H9 (cell line): ENCODE measurements around the gene EIF3B. TPM values are rescaled to one million over a fixed set of nuclear protein-coding genes. Genes with fewer than 3 reads are reported as not detected.
A peak's percentile ranks its signal among the peaks of the same experiment; 100 is the strongest.

Experiments used
- DNase-seq: peaks from one replicate; pipeline ENCODE4 v3.0.0-alpha.2; 2017
- H2AFZ ChIP-seq: one replicate; pipeline ENCODE4 v1.6.1; 2013; ENCODE audit warnings: mild to moderate bottlenecking, low read length, control low read depth, moderate library complexity
- H2AK5ac ChIP-seq: 2 replicates; pipeline ENCODE4 v1.6.1; 2013; ENCODE audit warnings: low read length, control low read depth, mixed read lengths; ENCODE audit not compliant: insufficient read length
- H2BK120ac ChIP-seq: one replicate; pipeline ENCODE4 v1.6.1; 2013; ENCODE audit warnings: low read depth, mild to moderate bottlenecking, low read length, control low read depth, inconsistent platforms; ENCODE audit not compliant: poor library complexity, severe bottlenecking
- H2BK12ac ChIP-seq: 2 replicates; pipeline ENCODE4 v1.6.1; 2013; ENCODE audit warnings: low read length, control low read depth, mixed read lengths, low read depth; ENCODE audit not compliant: insufficient read length
- H2BK15ac ChIP-seq: 2 replicates; pipeline ENCODE4 v1.6.1; 2013; ENCODE audit warnings: low read depth, low read length, control low read depth
- H2BK20ac ChIP-seq: one replicate; pipeline ENCODE4 v1.6.1; 2013; ENCODE audit warnings: low read depth, mild to moderate bottlenecking, low read length, control low read depth, inconsistent platforms; ENCODE audit not compliant: poor library complexity, severe bottlenecking
- H2BK5ac ChIP-seq: 2 replicates; pipeline ENCODE4 v1.6.1; 2013; ENCODE audit warnings: low read length, control low read depth, mixed read lengths; ENCODE audit not compliant: insufficient read length
- H3K14ac ChIP-seq: 2 replicates; pipeline ENCODE4 v1.6.1; 2013; ENCODE audit warnings: low read length, control low read depth; ENCODE audit not compliant: insufficient read depth
- H3K18ac ChIP-seq: 2 replicates; pipeline ENCODE4 v1.6.1; 2013; ENCODE audit warnings: low read depth, mild to moderate bottlenecking, mixed read lengths, low read length, control low read depth; ENCODE audit not compliant: insufficient read length
- H3K23ac ChIP-seq: 2 replicates; pipeline ENCODE4 v1.6.1; 2013; ENCODE audit warnings: low read length, control low read depth, mixed read lengths, low read depth; ENCODE audit not compliant: insufficient read length
- H3K23me2 ChIP-seq: 2 replicates; pipeline ENCODE4 v1.6.1; 2013; ENCODE audit warnings: low read depth, mild to moderate bottlenecking, mixed read lengths, low read length, control low read depth; ENCODE audit not compliant: insufficient read length, poor library complexity, severe bottlenecking
- H3K27ac ChIP-seq: 2 replicates; pipeline ENCODE4 v1.5.1; 2013; ENCODE audit warnings: low read length, control low read depth, mixed read lengths, low read depth; ENCODE audit not compliant: insufficient read length
- H3K27me3 ChIP-seq: 2 replicates; pipeline ENCODE4 v1.6.1; 2013; ENCODE audit warnings: low read length, control low read depth, inconsistent platforms; ENCODE audit not compliant: insufficient read depth
- H3K4ac ChIP-seq: 2 replicates; pipeline ENCODE4 v1.6.1; 2013; ENCODE audit warnings: low read depth, mild to moderate bottlenecking, control low read depth, inconsistent platforms, low read length, moderate library complexity
- H3K4me1 ChIP-seq: 2 replicates; pipeline ENCODE4 v1.6.1; 2013; ENCODE audit warnings: low read length, control low read depth, inconsistent platforms; ENCODE audit not compliant: insufficient read depth
- H3K4me2 ChIP-seq: 2 replicates; pipeline ENCODE4 v1.6.1; 2013; ENCODE audit warnings: low read length, control low read depth, mixed read lengths; ENCODE audit not compliant: insufficient read length, insufficient read depth
- H3K56ac ChIP-seq: 2 replicates; pipeline ENCODE4 v1.6.1; 2013; ENCODE audit warnings: low read depth, mild to moderate bottlenecking, mixed read lengths, low read length, control low read depth; ENCODE audit not compliant: insufficient read length
- H3K79me1 ChIP-seq: 2 replicates; pipeline ENCODE4 v1.6.1; 2013; ENCODE audit warnings: low read depth, mild to moderate bottlenecking, moderate library complexity, low read length, control low read depth, inconsistent platforms; ENCODE audit not compliant: insufficient read depth, poor library complexity, severe bottlenecking
- H3K79me2 ChIP-seq: 2 replicates; pipeline ENCODE4 v1.6.1; 2013; ENCODE audit warnings: low read length, control low read depth, inconsistent platforms; ENCODE audit not compliant: insufficient read depth
- H3K9ac ChIP-seq: 2 replicates; pipeline ENCODE4 v1.6.1; 2013; ENCODE audit warnings: low read length, control low read depth, mixed read lengths; ENCODE audit not compliant: insufficient read length; ENCODE audit errors: extremely low read depth
- H3K9me3 ChIP-seq: one replicate; pipeline ENCODE4 v1.6.1; 2013; ENCODE audit warnings: low read depth, low read length, inconsistent platforms; ENCODE audit not compliant: control insufficient read depth
- H3T11ph ChIP-seq: one replicate; pipeline ENCODE4 v1.6.1; 2013; ENCODE audit warnings: mild to moderate bottlenecking, low read length, control low read depth, inconsistent platforms
- H4K20me1 ChIP-seq: one replicate; pipeline ENCODE4 v1.6.1; 2013; ENCODE audit not compliant: control insufficient read depth, insufficient read length, insufficient read depth
- H4K5ac ChIP-seq: 2 replicates; pipeline ENCODE4 v1.6.1; 2013; ENCODE audit warnings: low read depth, mild to moderate bottlenecking, mixed read lengths, low read length, control low read depth; ENCODE audit not compliant: insufficient read length
- H4K8ac ChIP-seq: replicated peaks from 2 replicates; pipeline ENCODE4 v1.6.1; 2013; ENCODE audit warnings: low read length, control low read depth, mixed read lengths, low read depth; ENCODE audit not compliant: insufficient read length
- H4K91ac ChIP-seq: 2 replicates; pipeline ENCODE4 v1.6.1; 2013; ENCODE audit warnings: low read depth, mild to moderate bottlenecking, moderate library complexity, mixed read lengths, low read length, control low read depth; ENCODE audit not compliant: insufficient read length
- H3K27ac Mint-ChIP-seq, 3 experiments: 2 replicates in 2 of 3; 3 replicates in 1 of 3; pipeline ENCODE4 v1.8.0; 2020 to 2021; ENCODE audit warnings: mixed read lengths in 3 of 3, mild to moderate bottlenecking in 1 of 3, moderate library complexity in 1 of 3
- H3K27me3 Mint-ChIP-seq: 2 replicates; pipeline ENCODE4 v1.8.0; 2021; ENCODE audit warnings: low read depth, mild to moderate bottlenecking, moderate library complexity, mixed read lengths
- H3K36me3 Mint-ChIP-seq, 3 experiments: 2 replicates in 2 of 3; 3 replicates in 1 of 3; pipeline ENCODE4 v1.8.0; 2020 to 2021; ENCODE audit warnings: low read depth in 3 of 3, mixed read lengths in 3 of 3; ENCODE audit not compliant: insufficient read depth in 1 of 3
- H3K4me1 Mint-ChIP-seq, 2 experiments: 2 replicates each; pipeline ENCODE4 v1.8.0; 2020; ENCODE audit warnings: mixed read lengths in 2 of 2
- H3K4me3 Mint-ChIP-seq, 2 experiments: 2 replicates in 1 of 2; 3 replicates in 1 of 2; pipeline ENCODE4 v1.8.0; 2020 to 2021; ENCODE audit warnings: mild to moderate bottlenecking in 2 of 2, mixed read lengths in 2 of 2, moderate library complexity in 1 of 2
- H3K9me3 Mint-ChIP-seq, 2 experiments: 2 replicates in 1 of 2; 3 replicates in 1 of 2; pipeline ENCODE4 v1.8.0; 2020; ENCODE audit warnings: mild to moderate bottlenecking in 2 of 2, mixed read lengths in 2 of 2, moderate library complexity in 1 of 2
- CTCF ChIP-seq: fragments of 200-600 bp; sonication (generic); conservative IDR thresholded peaks from 3 replicates; pipeline ENCODE4 v1.8.0; 2021; ENCODE audit warnings: antibody characterized with exemption, mild to moderate bottlenecking
- WGBS: extraction: QIAGEN DNeasy Blood & Tissue Kit; methylation state at CpG from one replicate; pipeline ENCODE4 v1.1.7; 2013; ENCODE audit warnings: missing lambda C conversion rate, low lambda C conversion rate, mixed read lengths; ENCODE audit not compliant: insufficient read length; ENCODE audit errors: extremely low coverage; 5-methylcytosine and 5-hydroxymethylcytosine counted together
- total RNA-seq: library from RNA; stranded (reverse); gene quantifications from 2 replicates; pipeline ENCODE4 v1.2.1, GENCODE V29; 2021

The EIF3B gene
- total RNA-seq, 1 experiment from 2014 or later: 337 TPM

- H4K91ac ChIP-seq: no peak overlapping the region
- H3K4ac ChIP-seq: no peak overlapping the region
- H3K18ac ChIP-seq: no peak overlapping the region
- Mint-ChIP-seq H3K27ac (peak overlapping the region in 1 of 3 experiments; percentile 67; a peak in 1 of 7 replicates), H3K27me3 (no peaks in the 10 kb centered on the region), H3K4me3 (no peak overlapping the region), H3K4me1 (no peaks in the 10 kb centered on the region; a peak in 1 of 4 replicates), H3K9me3 (no peaks in the 10 kb centered on the region), H3K36me3 (peaks cover 0 to 8% (median 0%) of the 10 kb centered on the region in 3 experiments; a peak in 3 of 7 replicates)
- no peak overlapping the region for H2BK120ac ChIP-seq
- no peaks in the 10 kb centered on the region for H3K4me1 ChIP-seq
- H3K4me2 ChIP-seq: no peak overlapping the region
- H3K23ac ChIP-seq: no peak overlapping the region
- no CpG with 5 or more reads among the region's 7 CpGs for WGBS
- H4K5ac ChIP-seq: no peak overlapping the region
- H2BK15ac ChIP-seq: no peak overlapping the region
- no peak overlapping the region for H2AK5ac ChIP-seq
- H4K20me1 ChIP-seq: no peaks in the 10 kb centered on the region
- no peak overlapping the region for H3K9ac ChIP-seq
- H3K9me3 ChIP-seq: no peaks in the 10 kb centered on the region
- H2BK20ac ChIP-seq: no peak overlapping the region
- H2AFZ ChIP-seq: no peak overlapping the region
- no peaks in the 10 kb centered on the region for H3K79me2 ChIP-seq
- H2BK12ac ChIP-seq: no peak overlapping the region
- no peak for TF ChIP-seq CTCF
- H2BK5ac ChIP-seq: no peak overlapping the region
- H3K23me2 ChIP-seq: no peaks in the 10 kb centered on the region
- DNase-seq: no peak
- no peak overlapping the region for H3K27ac ChIP-seq
- no peaks in the 10 kb centered on the region for H3K79me1 ChIP-seq
- no peak overlapping the region for H3K56ac ChIP-seq
- no peaks in the 10 kb centered on the region for H3K27me3 ChIP-seq
- no peak overlapping the region for H4K8ac ChIP-seq
- H3T11ph ChIP-seq: no peak overlapping the region
- H3K14ac ChIP-seq: no peak overlapping the region
Measured at GRCh38 chr7:2326951-2327350, 27.7 kb upstream of the EIF3B start.
